Astrocyte of the spinal cord (primary cell): ENCODE results near the gene ADAT1.
"Not testable (repeated sequence)": the region's sequence is repeated elsewhere in the genome, so short reads cannot be mapped to it uniquely, and the experiment has no call there.

Experiments
- DNase-seq: peaks from one replicate; pipeline ENCODE4 v3.0.0; 2011; ENCODE audit warnings: low read depth, low spot score
- H3K4me3 ChIP-seq: 2 replicates; pipeline ENCODE4 v1.5.1; 2011; ENCODE audit warnings: low read depth, mild to moderate bottlenecking, low read length, moderate library complexity
- CTCF ChIP-seq: IDR thresholded peaks from 2 replicates; pipeline ENCODE4 v1.5.1; 2012; ENCODE audit warnings: low read depth, mild to moderate bottlenecking, low read length, inconsistent platforms
- in situ Hi-C: cut with HindIII; loops from 2 replicates; pipeline ENCODE4 v1.10.0; 2017; ENCODE audit warnings: low sequenced_read_pairs

The ADAT1 gene

GRCh38 chr16:75593308-75593707, 29.8 kb downstream of the ADAT1 start:
- no peak overlapping the region for H3K4me3 ChIP-seq
- TF ChIP-seq CTCF, result no peak
- no peak for DNase-seq
- in situ Hi-C loops, result no loop called here

- in situ Hi-C loops, H3K4me3 ChIP-seq: not testable (repeated sequence)
- DNase-seq, result peak; percentile 30
These were observed 31.2 kb downstream of the ADAT1 start for GRCh38 chr16:75591927-75592326.

- in situ Hi-C loops, result no loop called here
- peak; percentile 17 for TF ChIP-seq CTCF
- no peak overlapping the region for H3K4me3 ChIP-seq
- DNase-seq, result peak; percentile 90
These were observed 31.9 kb downstream of the ADAT1 start for GRCh38 chr16:75590920-75591843.

GRCh38 chr16:75589306-75589705, 33.8 kb downstream of the ADAT1 start:
- no peak for DNase-seq
- TF ChIP-seq CTCF, result no peak
- H3K4me3 ChIP-seq, result no peak overlapping the region
- in situ Hi-C loops, result no loop called here

GRCh38 chr16:75588716-75589115, 34.4 kb downstream of the ADAT1 start:
- H3K4me3 ChIP-seq, result no peak overlapping the region
- DNase-seq, result no peak
- in situ Hi-C loops, result no loop called here
- TF ChIP-seq CTCF, result no peak

- H3K4me3 ChIP-seq, result no peak overlapping the region
- DNase-seq, result no peak
- in situ Hi-C loops, result no loop called here
- no peak for TF ChIP-seq CTCF
These were observed 39.0 kb downstream of the ADAT1 start for GRCh38 chr16:75584108-75584507.

GRCh38 chr16:75579281-75579834, 43.7 kb downstream of the ADAT1 start:
- H3K4me3 ChIP-seq, result no peak overlapping the region
- TF ChIP-seq CTCF, result no peak
- DNase-seq, result no peak
- in situ Hi-C loops, result no loop called here
